H9 (cell line): ENCODE measurements around the gene DMD. TPM values are rescaled to one million over a fixed set of nuclear protein-coding genes. Genes with fewer than 3 reads are reported as not detected.

ENCODE experiments used
- DNase-seq: peaks from one replicate; pipeline ENCODE4 v3.0.0-alpha.2; 2017
- H2AFZ ChIP-seq: one replicate; pipeline ENCODE4 v1.6.1; 2013; ENCODE audit warnings: mild to moderate bottlenecking, low read length, control low read depth, moderate library complexity
- H2AK5ac ChIP-seq: 2 replicates; pipeline ENCODE4 v1.6.1; 2013; ENCODE audit warnings: low read length, control low read depth, mixed read lengths; ENCODE audit not compliant: insufficient read length
- H2BK120ac ChIP-seq: one replicate; pipeline ENCODE4 v1.6.1; 2013; ENCODE audit warnings: low read depth, mild to moderate bottlenecking, low read length, control low read depth, inconsistent platforms; ENCODE audit not compliant: poor library complexity, severe bottlenecking
- H2BK12ac ChIP-seq: 2 replicates; pipeline ENCODE4 v1.6.1; 2013; ENCODE audit warnings: low read length, control low read depth, mixed read lengths, low read depth; ENCODE audit not compliant: insufficient read length
- H2BK15ac ChIP-seq: 2 replicates; pipeline ENCODE4 v1.6.1; 2013; ENCODE audit warnings: low read depth, low read length, control low read depth
- H2BK20ac ChIP-seq: one replicate; pipeline ENCODE4 v1.6.1; 2013; ENCODE audit warnings: low read depth, mild to moderate bottlenecking, low read length, control low read depth, inconsistent platforms; ENCODE audit not compliant: poor library complexity, severe bottlenecking
- H2BK5ac ChIP-seq: 2 replicates; pipeline ENCODE4 v1.6.1; 2013; ENCODE audit warnings: low read length, control low read depth, mixed read lengths; ENCODE audit not compliant: insufficient read length
- H3K14ac ChIP-seq: 2 replicates; pipeline ENCODE4 v1.6.1; 2013; ENCODE audit warnings: low read length, control low read depth; ENCODE audit not compliant: insufficient read depth
- H3K18ac ChIP-seq: 2 replicates; pipeline ENCODE4 v1.6.1; 2013; ENCODE audit warnings: low read depth, mild to moderate bottlenecking, mixed read lengths, low read length, control low read depth; ENCODE audit not compliant: insufficient read length
- H3K23ac ChIP-seq: 2 replicates; pipeline ENCODE4 v1.6.1; 2013; ENCODE audit warnings: low read length, control low read depth, mixed read lengths, low read depth; ENCODE audit not compliant: insufficient read length
- H3K23me2 ChIP-seq: 2 replicates; pipeline ENCODE4 v1.6.1; 2013; ENCODE audit warnings: low read depth, mild to moderate bottlenecking, mixed read lengths, low read length, control low read depth; ENCODE audit not compliant: insufficient read length, poor library complexity, severe bottlenecking
- H3K27ac ChIP-seq: 2 replicates; pipeline ENCODE4 v1.5.1; 2013; ENCODE audit warnings: low read length, control low read depth, mixed read lengths, low read depth; ENCODE audit not compliant: insufficient read length
- H3K27me3 ChIP-seq: 2 replicates; pipeline ENCODE4 v1.6.1; 2013; ENCODE audit warnings: low read length, control low read depth, inconsistent platforms; ENCODE audit not compliant: insufficient read depth
- H3K4ac ChIP-seq: 2 replicates; pipeline ENCODE4 v1.6.1; 2013; ENCODE audit warnings: low read depth, mild to moderate bottlenecking, control low read depth, inconsistent platforms, low read length, moderate library complexity
- H3K4me1 ChIP-seq: 2 replicates; pipeline ENCODE4 v1.6.1; 2013; ENCODE audit warnings: low read length, control low read depth, inconsistent platforms; ENCODE audit not compliant: insufficient read depth
- H3K4me2 ChIP-seq: 2 replicates; pipeline ENCODE4 v1.6.1; 2013; ENCODE audit warnings: low read length, control low read depth, mixed read lengths; ENCODE audit not compliant: insufficient read length, insufficient read depth
- H3K56ac ChIP-seq: 2 replicates; pipeline ENCODE4 v1.6.1; 2013; ENCODE audit warnings: low read depth, mild to moderate bottlenecking, mixed read lengths, low read length, control low read depth; ENCODE audit not compliant: insufficient read length
- H3K79me1 ChIP-seq: 2 replicates; pipeline ENCODE4 v1.6.1; 2013; ENCODE audit warnings: low read depth, mild to moderate bottlenecking, moderate library complexity, low read length, control low read depth, inconsistent platforms; ENCODE audit not compliant: insufficient read depth, poor library complexity, severe bottlenecking
- H3K79me2 ChIP-seq: 2 replicates; pipeline ENCODE4 v1.6.1; 2013; ENCODE audit warnings: low read length, control low read depth, inconsistent platforms; ENCODE audit not compliant: insufficient read depth
- H3K9ac ChIP-seq: 2 replicates; pipeline ENCODE4 v1.6.1; 2013; ENCODE audit warnings: low read length, control low read depth, mixed read lengths; ENCODE audit not compliant: insufficient read length; ENCODE audit errors: extremely low read depth
- H3K9me3 ChIP-seq: one replicate; pipeline ENCODE4 v1.6.1; 2013; ENCODE audit warnings: low read depth, low read length, inconsistent platforms; ENCODE audit not compliant: control insufficient read depth
- H3T11ph ChIP-seq: one replicate; pipeline ENCODE4 v1.6.1; 2013; ENCODE audit warnings: mild to moderate bottlenecking, low read length, control low read depth, inconsistent platforms
- H4K20me1 ChIP-seq: one replicate; pipeline ENCODE4 v1.6.1; 2013; ENCODE audit not compliant: control insufficient read depth, insufficient read length, insufficient read depth
- H4K5ac ChIP-seq: 2 replicates; pipeline ENCODE4 v1.6.1; 2013; ENCODE audit warnings: low read depth, mild to moderate bottlenecking, mixed read lengths, low read length, control low read depth; ENCODE audit not compliant: insufficient read length
- H4K8ac ChIP-seq: replicated peaks from 2 replicates; pipeline ENCODE4 v1.6.1; 2013; ENCODE audit warnings: low read length, control low read depth, mixed read lengths, low read depth; ENCODE audit not compliant: insufficient read length
- H4K91ac ChIP-seq: 2 replicates; pipeline ENCODE4 v1.6.1; 2013; ENCODE audit warnings: low read depth, mild to moderate bottlenecking, moderate library complexity, mixed read lengths, low read length, control low read depth; ENCODE audit not compliant: insufficient read length
- H3K27ac Mint-ChIP-seq, 3 experiments: 2 replicates in 2 of 3; 3 replicates in 1 of 3; pipeline ENCODE4 v1.8.0; 2020 to 2021; ENCODE audit warnings: mixed read lengths in 3 of 3, mild to moderate bottlenecking in 1 of 3, moderate library complexity in 1 of 3
- H3K27me3 Mint-ChIP-seq: 2 replicates; pipeline ENCODE4 v1.8.0; 2021; ENCODE audit warnings: low read depth, mild to moderate bottlenecking, moderate library complexity, mixed read lengths
- H3K36me3 Mint-ChIP-seq, 3 experiments: 2 replicates in 2 of 3; 3 replicates in 1 of 3; pipeline ENCODE4 v1.8.0; 2020 to 2021; ENCODE audit warnings: low read depth in 3 of 3, mixed read lengths in 3 of 3; ENCODE audit not compliant: insufficient read depth in 1 of 3
- H3K4me1 Mint-ChIP-seq, 2 experiments: 2 replicates each; pipeline ENCODE4 v1.8.0; 2020; ENCODE audit warnings: mixed read lengths in 2 of 2
- H3K4me3 Mint-ChIP-seq, 2 experiments: 2 replicates in 1 of 2; 3 replicates in 1 of 2; pipeline ENCODE4 v1.8.0; 2020 to 2021; ENCODE audit warnings: mild to moderate bottlenecking in 2 of 2, mixed read lengths in 2 of 2, moderate library complexity in 1 of 2
- H3K9me3 Mint-ChIP-seq, 2 experiments: 2 replicates in 1 of 2; 3 replicates in 1 of 2; pipeline ENCODE4 v1.8.0; 2020; ENCODE audit warnings: mild to moderate bottlenecking in 2 of 2, mixed read lengths in 2 of 2, moderate library complexity in 1 of 2
- WGBS: extraction: QIAGEN DNeasy Blood & Tissue Kit; methylation state at CpG from one replicate; pipeline ENCODE4 v1.1.7; 2013; ENCODE audit warnings: missing lambda C conversion rate, low lambda C conversion rate, mixed read lengths; ENCODE audit not compliant: insufficient read length; ENCODE audit errors: extremely low coverage; 5-methylcytosine and 5-hydroxymethylcytosine counted together
- total RNA-seq: library from RNA; stranded (reverse); gene quantifications from 2 replicates; pipeline ENCODE4 v1.2.1, GENCODE V29; 2021
- TF ChIP-seq, protein P1 (sequence below): fragments of 200-600 bp; sonication (generic); conservative IDR thresholded peaks from 3 replicates; pipeline ENCODE4 v1.8.0; 2021; ENCODE audit warnings: antibody characterized with exemption, mild to moderate bottlenecking

DMD gene
- total RNA-seq, 1 experiment from 2014 or later, result 3.8 TPM

DNA sequence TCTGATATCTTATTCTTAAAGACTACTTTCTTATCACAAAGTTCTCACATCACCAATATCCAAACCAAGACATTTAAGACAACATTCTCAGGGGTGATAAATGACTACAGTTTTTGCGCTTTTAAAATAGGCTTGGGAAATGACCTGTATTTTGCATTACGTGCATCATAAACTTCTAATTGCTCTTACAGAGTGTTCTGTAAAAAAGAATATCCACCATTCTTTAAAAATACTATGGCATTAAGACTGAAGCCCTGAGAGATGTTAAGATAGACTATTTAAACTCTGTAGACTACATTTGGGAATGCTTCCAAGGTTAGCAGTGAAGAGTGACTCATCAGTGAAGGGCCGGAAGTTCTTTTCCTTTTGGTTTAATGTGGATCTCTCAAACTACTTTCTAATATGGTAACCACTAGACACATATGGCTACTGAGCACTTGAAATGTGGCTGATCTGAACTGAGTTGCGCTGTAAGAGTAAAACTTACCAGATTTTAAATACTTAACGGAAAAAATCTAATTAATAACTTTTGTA lies 1620.7 kb downstream of the DMD start:
- Histone ChIP-seq H2BK15ac (no peak overlapping the region), H3K27ac (no peak overlapping the region), H3K79me1 (no peaks in the 10 kb centered on the region), H3K18ac (no peak overlapping the region), H2BK20ac (no peak overlapping the region), H3K9ac (no peak overlapping the region), H3K4ac (no peak overlapping the region), H3K27me3 (no peaks in the 10 kb centered on the region), H3K4me1 (no peaks in the 10 kb centered on the region), H3K23me2 (no peaks in the 10 kb centered on the region), H4K8ac (no peak overlapping the region), H3K79me2 (no peaks in the 10 kb centered on the region), H2BK5ac (no peak overlapping the region), H2AK5ac (no peak overlapping the region), H3K23ac (no peak overlapping the region), H4K20me1 (no peaks in the 10 kb centered on the region), H3K14ac (no peak overlapping the region), H2BK12ac (no peak overlapping the region), H3K9me3 (no peaks in the 10 kb centered on the region), H3T11ph (no peak overlapping the region), H4K91ac (no peak overlapping the region), H3K4me2 (no peak overlapping the region), H2AFZ (no peak overlapping the region), H2BK120ac (no peak overlapping the region), H4K5ac (no peak overlapping the region), H3K56ac (no peak overlapping the region)
- no CpG with 5 or more reads among the region's 5 CpGs for WGBS
- DNase-seq, result no peak
- Mint-ChIP-seq H3K27me3 (no peaks in the 10 kb centered on the region; the same call in 1 of the 2 replicates), H3K27ac (no peak overlapping the region), H3K4me3 (no peak overlapping the region), H3K4me1 (peaks cover 6 to 9% of the 10 kb centered on the region in 2 experiments), H3K9me3 (peaks cover 37 to 42% of the 10 kb centered on the region in 2 experiments), H3K36me3 (no peaks in the 10 kb centered on the region; a peak in 1 of 7 replicates)
- TF ChIP-seq, protein P1, sequence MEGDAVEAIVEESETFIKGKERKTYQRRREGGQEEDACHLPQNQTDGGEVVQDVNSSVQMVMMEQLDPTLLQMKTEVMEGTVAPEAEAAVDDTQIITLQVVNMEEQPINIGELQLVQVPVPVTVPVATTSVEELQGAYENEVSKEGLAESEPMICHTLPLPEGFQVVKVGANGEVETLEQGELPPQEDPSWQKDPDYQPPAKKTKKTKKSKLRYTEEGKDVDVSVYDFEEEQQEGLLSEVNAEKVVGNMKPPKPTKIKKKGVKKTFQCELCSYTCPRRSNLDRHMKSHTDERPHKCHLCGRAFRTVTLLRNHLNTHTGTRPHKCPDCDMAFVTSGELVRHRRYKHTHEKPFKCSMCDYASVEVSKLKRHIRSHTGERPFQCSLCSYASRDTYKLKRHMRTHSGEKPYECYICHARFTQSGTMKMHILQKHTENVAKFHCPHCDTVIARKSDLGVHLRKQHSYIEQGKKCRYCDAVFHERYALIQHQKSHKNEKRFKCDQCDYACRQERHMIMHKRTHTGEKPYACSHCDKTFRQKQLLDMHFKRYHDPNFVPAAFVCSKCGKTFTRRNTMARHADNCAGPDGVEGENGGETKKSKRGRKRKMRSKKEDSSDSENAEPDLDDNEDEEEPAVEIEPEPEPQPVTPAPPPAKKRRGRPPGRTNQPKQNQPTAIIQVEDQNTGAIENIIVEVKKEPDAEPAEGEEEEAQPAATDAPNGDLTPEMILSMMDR, result no peak
